Endothelial cell of umbilical vein (primary cell): ENCODE measurements around the gene FBXO8. TPM values are rescaled to one million over a fixed set of nuclear protein-coding genes. Genes with fewer than 3 reads are reported as not detected.

ENCODE experiments used
- BruUV-seq: library from RNA; stranded (reverse); fragments of 400-500 nt; replicated peaks from 2 replicates; lab custom pipeline; 2021; lab: Mats Ljungman, UMichigan
- CTCF ChIA-PET: fragments of 300-600, 350-600 bp; sonication (Branson Sonifier 250); formaldehyde crosslinking; loops from one replicate; lab custom pipeline; 2021; ENCODE audit warnings: antibody characterized with exemption, inconsistent platforms; lab: Charles Lee
- POLR2A ChIA-PET: fragments of 300-600, 350-600 bp; sonication (Branson Sonifier 250); formaldehyde crosslinking; loops from one replicate; lab custom pipeline; 2021; ENCODE audit warnings: antibody characterized with exemption, inconsistent platforms; lab: Charles Lee
- DNase-seq: peaks from one replicate; pipeline ENCODE4 v3.0.0-alpha.2; 2011; ENCODE audit warnings: low read depth, low spot score
- FAIRE-seq: peaks from 2 replicates; lab custom pipeline; 2011; peaks lifted over from hg19 to GRCh38; lab: Jason Lieb, UNC
- H2AFZ ChIP-seq: 2 replicates; pipeline ENCODE4 v1.6.0; 2012; ENCODE audit warnings: low read depth, low read length, control low read depth, inconsistent platforms
- H3K27ac ChIP-seq: 2 replicates; pipeline ENCODE4 v1.5.1; 2011; ENCODE audit warnings: low read depth, mild to moderate bottlenecking, control low read depth, low read length, moderate library complexity; ENCODE audit not compliant: insufficient read depth
- H3K27me3 ChIP-seq, 2 experiments: 2 replicates each; pipeline versions ENCODE4 v1.6.0 to v1.6.1; 2011; ENCODE audit warnings: low read length in 2 of 2, mixed read lengths in 1 of 2; ENCODE audit not compliant: control insufficient read depth in 2 of 2, insufficient read depth in 2 of 2
- H3K36me3 ChIP-seq, 2 experiments: 2 replicates in 1 of 2; 3 replicates in 1 of 2; pipeline ENCODE4 v1.5.1; 2011; ENCODE audit warnings: low read length in 2 of 2, mild to moderate bottlenecking in 1 of 2, moderate library complexity in 1 of 2; ENCODE audit not compliant: control insufficient read depth in 2 of 2, insufficient read depth in 2 of 2; ENCODE audit errors: extremely low read depth in 1 of 2
- H3K4me1 ChIP-seq: 3 replicates; pipeline ENCODE4 v1.5.1; 2011; ENCODE audit warnings: mild to moderate bottlenecking, low read length; ENCODE audit not compliant: control insufficient read depth, insufficient read depth; ENCODE audit errors: extremely low read depth
- H3K4me2 ChIP-seq: 2 replicates; pipeline ENCODE4 v1.6.1; 2011; ENCODE audit warnings: low read length, control low read depth, mixed read lengths; ENCODE audit not compliant: insufficient read depth
- H3K4me3 ChIP-seq, 3 experiments: fragments of 200-600 bp in 1 of 3; sonication (generic), shearing (Covaris generic) in 1 of 3; replicated peaks in 1 of 3; 2 replicates each; pipeline ENCODE4 v1.5.1; 2011 to 2016; ENCODE audit warnings: control low read depth in 3 of 3, low read length in 3 of 3, mild to moderate bottlenecking in 2 of 3, inconsistent platforms in 1 of 3, low read depth in 1 of 3, moderate library complexity in 1 of 3; ENCODE audit not compliant: insufficient read depth in 1 of 3
- H3K79me2 ChIP-seq: 2 replicates; pipeline ENCODE4 v1.6.0; 2012; ENCODE audit warnings: low read length, inconsistent platforms; ENCODE audit not compliant: control insufficient read depth, insufficient read depth
- H3K9ac ChIP-seq: replicated peaks from 2 replicates; pipeline ENCODE3; 2011; ENCODE audit warnings: low read length, control low read depth; ENCODE audit not compliant: insufficient read depth; ENCODE audit errors: extremely low read depth
- H3K9me1 ChIP-seq: replicated peaks from 3 replicates; pipeline ENCODE4 v1.6.0; 2011; ENCODE audit warnings: mild to moderate bottlenecking, low read length; ENCODE audit not compliant: control insufficient read depth, insufficient read depth; ENCODE audit errors: extremely low read depth
- H3K9me3 ChIP-seq: replicated peaks from 2 replicates; pipeline ENCODE4 v1.5.1; 2012; ENCODE audit warnings: low read length, inconsistent platforms; ENCODE audit not compliant: control insufficient read depth, insufficient read depth
- H4K20me1 ChIP-seq: replicated peaks from 2 replicates; pipeline ENCODE3; 2011; ENCODE audit warnings: mild to moderate bottlenecking, low read length; ENCODE audit not compliant: control insufficient read depth, insufficient read depth; ENCODE audit errors: extremely low read depth
- CTCF ChIP-seq, 2 donors: IDR thresholded peaks; 1 replicate in 1 of 2; 2 replicates in 1 of 2; pipeline ENCODE4 v1.5.1; 2011; ENCODE audit warnings: low read length in 2 of 2, mild to moderate bottlenecking in 2 of 2, moderate library complexity in 2 of 2, control low read depth in 1 of 2, inconsistent platforms in 1 of 2, low read depth in 1 of 2; ENCODE audit not compliant: insufficient read depth in 1 of 2; ENCODE audit errors: extremely low read depth in 1 of 2
- EZH2 ChIP-seq: IDR thresholded peaks from 2 replicates; pipeline ENCODE4 v1.6.1; 2012; ENCODE audit warnings: borderline replicate concordance, low read depth, mild to moderate bottlenecking, moderate library complexity, low read length, inconsistent platforms; ENCODE audit not compliant: severe bottlenecking
- FOS ChIP-seq: IDR thresholded peaks from 2 replicates; pipeline ENCODE4 v1.6.1; 2011; ENCODE audit warnings: mild to moderate bottlenecking, low read length, moderate library complexity, borderline replicate concordance; ENCODE audit not compliant: insufficient read depth
- GATA2 ChIP-seq: IDR thresholded peaks from 2 replicates; pipeline ENCODE4 v1.7.0; 2011; ENCODE audit warnings: low read depth, mild to moderate bottlenecking, moderate library complexity, mixed read lengths, low read length; ENCODE audit not compliant: insufficient read length, insufficient read depth
- JUN ChIP-seq: IDR thresholded peaks from 2 replicates; pipeline ENCODE4 v1.6.1; 2011; ENCODE audit warnings: borderline replicate concordance, low read depth; ENCODE audit not compliant: insufficient read length, insufficient read depth
- MAX ChIP-seq: IDR thresholded peaks from 2 replicates; pipeline ENCODE4 v1.6.1; 2011; ENCODE audit not compliant: insufficient read depth, insufficient read length
- MYC ChIP-seq: IDR thresholded peaks from one replicate; pipeline ENCODE4 v1.6.1; 2011; ENCODE audit warnings: mild to moderate bottlenecking, low read depth, low read length
- POLR2A ChIP-seq: IDR thresholded peaks from 2 replicates; pipeline ENCODE4 v1.6.1; 2012; ENCODE audit warnings: low read depth, mild to moderate bottlenecking, control low read depth, low read length
- POLR2AphosphoS5 ChIP-seq: IDR thresholded peaks from 2 replicates; pipeline ENCODE4 v1.6.1; 2012; ENCODE audit warnings: low read depth, mild to moderate bottlenecking, control low read depth, low read length, moderate library complexity; ENCODE audit not compliant: insufficient read depth
- dilution Hi-C: fragments of 300-500 bp; cut with MboI; formaldehyde crosslinking; loops from one replicate; pipeline ENCODE4 v1.15.0; 2019; ENCODE audit warnings: low sequenced_read_pairs; ENCODE audit not compliant: extremely low pct_ligation_motif_present
- intact Hi-C: fragments of 100-400 bp; cut with micrococcal nuclease; formaldehyde crosslinking; loops from one replicate; pipeline ENCODE4 v1.10.0; 2022
- polyA plus RNA-seq, 4 experiments: library from polyadenylated mRNA; depleted of rRNA in 3 of 4; stranded (reverse) in 3 of 4; unstranded in 1 of 4; fragments of >200 nt; gene quantifications; 2 replicates each; pipeline versions ENCODE4 v1.2.1 to v1.2.3, GENCODE V29; 2011 to 2012; ENCODE audit warnings: missing spikeins in 1 of 4
- total RNA-seq: library from RNA; stranded (reverse); gene quantifications from 2 replicates; pipeline ENCODE4 v1.2.3, GENCODE V29; 2021

The FBXO8 gene
- total and polyA plus RNA-seq, 2 donors (not counting 3 experiments of a cell fraction or from before 2014, with no cell fraction given), result 9.9 to 14.5 TPM

- DNase-seq, result no peak
- CTCF ChIA-PET, result no interaction called here
Measured at GRCh38 chr4:174198396-174198795, 85.1 kb downstream of the FBXO8 start.

More at GRCh38 chr4:174198396-174198795, 85.1 kb downstream of the FBXO8 start:
- Histone ChIP-seq H2AFZ (no peak overlapping the region), H3K27ac (no peak overlapping the region), H3K79me2 (no peaks in the 10 kb centered on the region), H3K9me3 (no peaks in the 10 kb centered on the region), H3K4me2 (no peak overlapping the region), H3K36me3 (no peaks in the 10 kb centered on the region), H3K4me3 (no peak overlapping the region), H4K20me1 (no peaks in the 10 kb centered on the region), H3K9me1 (no peaks in the 10 kb centered on the region), H3K4me1 (no peaks in the 10 kb centered on the region), H3K27me3 (peaks cover 3 to 24% of the 10 kb centered on the region in 2 experiments), H3K9ac (no peak overlapping the region)
- no peak for FAIRE-seq
- TF ChIP-seq EZH2 (no peak), POLR2AphosphoS5 (no peak), POLR2A (no peak), MAX (no peak), CTCF (IDR thresholded peaks at IDR 0.05; ENCODE audit: extremely low read depth in 1 of 2, insufficient read depth in 1 of 2, low read depth in 1 of 2, low read length in 2 of 2) (no peak), GATA2 (no peak), FOS (no peak), JUN (no peak), MYC (no peak)
- intact Hi-C loops, result no loop called here
- BruUV-seq, result no TSS peak
- POLR2A ChIA-PET, result no interaction called here
- dilution Hi-C loops, result no loop called here
